Dermis blood vessel endothelial cell (primary cell): Measurements from ENCODE around the gene UBE2H. TPM values are rescaled to one million over a fixed set of nuclear protein-coding genes. Genes with fewer than 3 reads are reported as not detected.
"Not testable (repeated sequence)": the region's sequence is repeated elsewhere in the genome, so short reads cannot be mapped to it uniquely, and the experiment has no call there.

Experiments
- DNase-seq: peaks from one replicate; pipeline ENCODE4 v3.0.0; 2010
- total RNA-seq: library from RNA; depleted of rRNA; stranded (reverse); fragments of >200 nt; gene quantifications from 2 replicates; pipeline ENCODE4 v1.2.3, GENCODE V29; 2014

The UBE2H gene
- 71.5 and 87.2 TPM in 2 replicates for total RNA-seq

DNA sequence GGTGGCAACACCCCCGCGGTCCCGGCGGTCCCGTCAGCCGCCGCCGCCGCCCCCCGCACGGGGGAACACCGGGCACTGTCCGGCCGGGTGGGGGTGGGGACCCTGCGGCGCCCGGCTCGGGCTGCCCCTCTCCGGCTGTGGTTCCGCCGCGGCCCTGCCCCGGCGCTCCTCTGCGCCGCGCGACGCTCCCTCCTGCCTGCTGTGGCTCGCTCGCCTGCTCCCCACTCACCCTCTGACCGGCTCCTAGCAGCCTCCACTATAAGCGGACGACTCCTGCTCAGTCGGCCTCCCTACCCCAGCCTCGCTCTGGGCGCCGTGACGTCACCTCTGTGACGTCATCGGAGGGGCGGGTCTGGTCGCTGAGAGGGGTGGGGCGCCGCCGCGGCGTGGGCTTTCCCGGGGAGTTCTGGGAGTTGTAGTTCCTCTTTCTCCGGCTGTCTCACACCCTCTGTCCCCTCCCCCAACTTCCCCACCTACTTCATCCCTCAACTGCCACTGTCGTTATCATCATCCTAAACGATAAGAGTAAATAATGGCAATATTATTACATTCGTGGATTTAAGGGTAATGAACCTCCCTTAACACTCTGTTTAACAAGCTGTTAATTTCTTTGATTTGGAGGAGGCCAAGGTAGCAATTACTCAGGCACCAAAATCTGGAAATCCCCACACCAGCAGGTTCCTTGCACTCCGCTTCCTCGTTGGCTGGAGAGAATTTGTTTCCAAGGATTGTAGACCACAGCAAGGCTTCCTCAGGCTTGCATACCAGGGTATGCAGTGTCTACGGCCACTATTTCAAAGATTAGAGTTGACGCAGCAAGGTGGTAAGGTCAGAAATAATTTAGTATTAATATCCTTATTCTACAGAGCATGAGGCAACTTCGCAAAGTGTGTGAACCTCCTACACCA lies at the start of gene UBE2H:
Gene UBE2H (minus strand): TSS at position 308 of the 908 bp plus-strand sequence. CDS start 405 bp downstream, outside the sequence.
- peak; percentile 96 for DNase-seq

- no peak for DNase-seq
Observed at GRCh38 chr7:129998446-129998845, 45.7 kb upstream of the UBE2H start.

GRCh38 chr7:129997285-129997684 lies 44.5 kb upstream of the UBE2H start:
- DNase-seq: no peak

GRCh38 chr7:129993275-129993674 lies 40.5 kb upstream of the UBE2H start:
- DNase-seq: no peak

DNA sequence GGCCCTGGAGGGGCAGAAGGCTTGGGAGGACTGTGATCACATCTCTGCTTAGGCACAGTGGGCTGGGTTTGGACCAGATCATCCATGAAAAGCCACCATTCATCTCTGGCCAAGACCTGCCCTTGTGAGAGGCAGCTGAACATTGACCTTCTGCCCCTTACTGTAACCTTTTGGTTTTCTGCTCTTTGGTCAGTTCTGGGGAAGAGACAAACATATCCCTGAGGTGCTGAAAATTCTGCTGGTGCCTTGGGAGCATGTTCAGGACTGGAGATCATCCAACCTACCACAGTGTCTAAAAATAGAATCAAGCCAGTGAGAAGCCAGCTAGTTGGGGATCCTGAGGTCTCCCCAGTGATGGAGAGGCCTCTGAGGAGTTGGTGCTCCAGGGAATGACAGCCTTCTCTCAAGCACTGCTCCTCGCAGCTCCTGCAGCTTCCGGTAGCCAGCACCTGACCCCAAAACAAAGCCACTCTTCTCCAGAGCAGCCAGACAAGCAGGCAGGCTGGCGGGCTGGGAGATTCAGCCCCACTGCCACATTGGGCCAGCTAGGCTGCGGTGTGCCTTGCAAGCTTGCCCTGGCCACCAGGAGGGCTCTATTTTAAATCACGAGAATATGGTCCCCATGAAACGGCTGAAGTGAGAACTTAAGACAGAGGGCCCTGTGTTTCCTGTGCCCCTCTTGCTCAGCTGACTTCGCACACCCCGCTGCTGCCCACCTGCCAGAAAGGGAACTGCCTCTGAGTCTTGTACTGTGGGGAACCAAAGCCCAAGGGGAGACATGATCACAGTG lies 37.8 kb upstream of the UBE2H start:
- DNase-seq: no peak

DNA sequence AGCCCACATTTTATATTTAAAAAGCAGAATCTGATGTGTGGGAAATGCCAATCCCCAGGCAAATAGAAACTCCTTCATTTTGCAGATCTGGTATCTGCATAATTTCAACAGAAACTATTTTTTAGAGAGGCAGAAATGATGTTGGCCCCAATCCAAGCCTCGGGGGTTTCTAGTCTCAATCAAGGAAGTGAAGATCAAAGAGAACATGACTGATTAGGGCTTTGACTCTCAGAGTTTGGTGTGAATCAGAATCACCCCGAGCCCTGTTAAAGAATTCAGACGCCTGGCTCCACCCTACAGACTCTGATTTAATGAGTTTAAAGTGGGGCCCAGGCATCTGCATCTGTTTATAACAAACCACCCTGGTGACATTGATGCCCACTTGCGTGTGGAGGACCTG lies 36.7 kb upstream of the UBE2H start:
- DNase-seq: peak; percentile 28

- DNase-seq: no peak
Observed at GRCh38 chr7:129986600-129986999, 33.8 kb upstream of the UBE2H start.

DNA sequence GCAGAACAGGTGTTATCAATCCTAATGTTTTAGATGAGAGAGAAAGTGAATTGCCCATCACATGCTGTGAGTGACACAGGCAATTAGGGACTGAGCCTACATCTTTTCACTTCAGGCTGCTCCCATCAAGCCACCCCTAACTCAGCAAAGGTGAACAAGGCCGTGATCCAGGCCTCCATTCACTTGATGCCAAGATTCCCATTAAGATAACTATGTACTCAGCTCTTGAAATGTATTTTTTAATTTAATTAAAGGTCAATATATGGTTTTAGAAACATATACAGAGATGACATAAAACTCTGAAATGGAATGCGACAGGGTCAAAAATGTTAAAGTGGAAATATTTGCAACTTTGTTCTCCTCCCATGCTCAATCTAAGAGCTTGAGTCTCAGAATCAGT lies 27.9 kb upstream of the UBE2H start:
- no peak for DNase-seq

GRCh38 chr7:129975309-129975708 lies 22.5 kb upstream of the UBE2H start:
- no peak for DNase-seq

- peak; percentile 50 for DNase-seq
Observed at GRCh38 chr7:129970816-129971215, 18.1 kb upstream of the UBE2H start.

DNA sequence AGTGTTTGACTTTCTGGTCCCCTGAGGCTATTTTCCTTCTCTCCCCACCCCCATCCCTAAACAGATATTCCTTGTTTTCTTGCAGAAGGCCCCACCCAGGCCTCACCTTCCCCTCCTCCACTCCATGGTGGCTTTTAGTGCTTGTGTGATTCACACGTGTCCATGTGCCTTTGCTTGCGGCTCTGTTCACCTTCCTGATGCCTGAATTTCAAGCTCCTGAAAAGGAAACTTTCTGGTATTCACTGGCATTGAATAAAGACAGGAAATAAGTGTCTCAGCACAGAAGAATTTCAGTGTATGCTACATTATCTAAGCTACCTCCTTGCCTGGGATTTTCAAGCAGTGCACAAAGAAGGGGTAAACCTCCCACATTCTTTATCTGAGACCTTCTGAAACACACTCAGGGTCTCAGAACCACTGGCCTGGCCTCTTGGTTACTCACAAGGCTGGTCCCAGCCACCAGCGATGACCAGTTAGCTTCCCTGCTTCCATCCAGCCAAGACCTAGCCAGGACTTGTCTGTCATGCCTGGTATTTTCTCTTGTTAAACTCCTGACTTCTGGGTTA lies 17.2 kb upstream of the UBE2H start:
- DNase-seq: peak; percentile 97

- DNase-seq: no peak
Observed at GRCh38 chr7:129968592-129969383, 16.0 kb upstream of the UBE2H start.

- not testable (repeated sequence) for DNase-seq
Observed at GRCh38 chr7:129960204-129960475, 7.4 kb upstream of the UBE2H start.

- peak; percentile 53 for DNase-seq
Observed at GRCh38 chr7:129959471-129960203, 6.9 kb upstream of the UBE2H start.

GRCh38 chr7:129958643-129959470 lies 6.1 kb upstream of the UBE2H start:
- DNase-seq: peak; percentile 96

GRCh38 chr7:129955993-129956543 lies 3.3 kb upstream of the UBE2H start:
- no peak for DNase-seq

- peak; percentile 53 for DNase-seq
Observed at GRCh38 chr7:129952086-129952652, 591 bp downstream of the UBE2H start.

GRCh38 chr7:129951226-129952085 lies 1.3 kb downstream of the UBE2H start:
- peak; percentile 47 for DNase-seq

- no peak for DNase-seq
Observed at GRCh38 chr7:129950933-129951225, 1.9 kb downstream of the UBE2H start.
